Measurements from ENCODE around the gene NMNAT2. TPM values are rescaled to one million over a fixed set of nuclear protein-coding genes. Genes with fewer than 3 reads are reported as not detected.

The NMNAT2 gene
- polyA plus RNA-seq, 1 donor from 2014 or later: 43.8 TPM

DNA sequence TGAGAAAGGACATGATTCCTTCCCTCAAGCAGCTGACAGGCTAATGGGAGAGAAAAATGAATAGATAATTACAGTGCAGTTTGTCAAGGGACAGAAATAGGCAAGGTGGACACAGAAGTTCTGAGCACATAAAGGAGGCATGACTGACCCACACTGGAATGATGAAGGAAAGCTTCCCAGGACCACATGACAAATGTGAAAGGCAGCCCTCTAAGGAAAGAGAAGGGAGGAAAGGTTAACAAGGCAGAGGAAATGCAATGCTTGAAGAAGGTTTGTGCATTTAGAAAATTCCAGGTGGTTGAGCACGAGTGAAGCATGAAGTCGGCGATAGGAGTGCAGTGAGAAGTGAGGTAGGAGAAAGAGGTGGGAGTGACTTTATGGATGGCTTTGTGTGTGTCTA, 194.7 kb downstream of the NMNAT2 start:
- Histone ChIP-seq H2AFZ (ENCODE audit: low read depth, low read length) (no peak overlapping the region), H4K20me1 (ENCODE audit: insufficient read depth) (no peaks in the 10 kb centered on the region), H3K9me2 (ENCODE audit: insufficient read depth, low read length) (no peaks in the 10 kb centered on the region), H3K4me2 (ENCODE audit: low read length) (no peak overlapping the region), H3K27me3 (ENCODE audit: insufficient read depth, low read depth, low read length) (no peaks in the 10 kb centered on the region), H3K9me3 (ENCODE audit: low read length) (no peaks in the 10 kb centered on the region), H3K36me3 (ENCODE audit: insufficient read depth, low read length) (no peaks in the 10 kb centered on the region), H3K79me2 (replicated peaks; ENCODE audit: insufficient read depth, low read length) (no peaks in the 10 kb centered on the region), H3K27ac (ENCODE audit: low read length) (no peak overlapping the region), H3K4me3 (ENCODE audit: low read length) (no peak overlapping the region), H3K9ac (ENCODE audit: low read length) (no peak overlapping the region), H3F3A (ENCODE audit: insufficient read depth, low read length, poor library complexity, severe bottlenecking) (no peaks in the 10 kb centered on the region)
- TF ChIP-seq EP300 (conservative IDR thresholded peaks at IDR 0.05; ENCODE audit: poor library complexity, severe bottlenecking) (no peak), POLR2AphosphoS5 (IDR thresholded peaks at IDR 0.05) (no peak), REST (IDR thresholded peaks at IDR 0.05; ENCODE audit: borderline replicate concordance) (no peak), RAD21 (conservative IDR thresholded peaks at IDR 0.05) (no peak), SMC3 (conservative IDR thresholded peaks at IDR 0.05; ENCODE audit: poor library complexity) (no peak)

DNA sequence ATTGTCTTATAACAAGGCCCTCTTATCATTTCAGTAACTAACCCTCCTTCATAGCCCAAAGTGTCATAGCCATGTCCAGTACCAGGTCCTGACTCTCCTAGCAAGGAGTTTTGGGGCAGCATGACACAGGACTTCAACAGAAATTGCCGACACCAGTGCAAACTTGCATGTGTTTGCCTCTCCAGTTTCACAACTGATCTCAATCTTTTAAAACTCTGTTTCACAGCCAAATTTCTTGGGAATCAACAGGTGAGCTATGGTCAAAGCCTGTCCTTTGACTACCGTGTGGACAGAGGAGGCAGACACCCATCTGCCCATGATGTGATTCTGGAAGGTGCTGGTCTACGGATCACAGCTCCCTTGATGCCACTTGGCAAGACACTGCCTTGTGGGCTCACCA, 195.3 kb downstream of the NMNAT2 start:
- no peak overlapping the region for H3K4me3 ChIP-seq (ENCODE audit: low read length)
- no peak overlapping the region for H3K27ac ChIP-seq (ENCODE audit: low read length)
- no peaks in the 10 kb centered on the region for H3K9me3 ChIP-seq (ENCODE audit: low read length)
- no peak overlapping the region for H3K9ac ChIP-seq (ENCODE audit: low read length)
- TF ChIP-seq TAF1 (IDR thresholded peaks at IDR 0.05; ENCODE audit: low read depth): no peak
- no peak for TF ChIP-seq RAD21 (conservative IDR thresholded peaks at IDR 0.05)
- no peak for TF ChIP-seq REST (IDR thresholded peaks at IDR 0.05; ENCODE audit: borderline replicate concordance)
- no peak for TF ChIP-seq EP300 (conservative IDR thresholded peaks at IDR 0.05; ENCODE audit: poor library complexity, severe bottlenecking)
- TF ChIP-seq POLR2AphosphoS5 (IDR thresholded peaks at IDR 0.05): no peak
- TF ChIP-seq SMC3 (conservative IDR thresholded peaks at IDR 0.05; ENCODE audit: poor library complexity): no peak
- no peaks in the 10 kb centered on the region for H3K27me3 ChIP-seq (ENCODE audit: insufficient read depth, low read depth, low read length)
- H3K79me2 ChIP-seq (replicated peaks; ENCODE audit: insufficient read depth, low read length): no peaks in the 10 kb centered on the region
- no peaks in the 10 kb centered on the region for H3F3A ChIP-seq (ENCODE audit: insufficient read depth, low read length, poor library complexity, severe bottlenecking)
- H3K4me2 ChIP-seq (ENCODE audit: low read length): no peak overlapping the region
- H2AFZ ChIP-seq (ENCODE audit: low read depth, low read length): no peak overlapping the region
- H3K36me3 ChIP-seq (ENCODE audit: insufficient read depth, low read length): no peaks in the 10 kb centered on the region
- no peaks in the 10 kb centered on the region for H3K9me2 ChIP-seq (ENCODE audit: insufficient read depth, low read length)
- no peaks in the 10 kb centered on the region for H4K20me1 ChIP-seq (ENCODE audit: insufficient read depth)

- no peaks in the 10 kb centered on the region for H3K27me3 ChIP-seq (ENCODE audit: insufficient read depth, low read depth, low read length)
- H3F3A ChIP-seq (ENCODE audit: insufficient read depth, low read length, poor library complexity, severe bottlenecking): no peaks in the 10 kb centered on the region
- H4K20me1 ChIP-seq (ENCODE audit: insufficient read depth): no peaks in the 10 kb centered on the region
- no peak overlapping the region for H3K27ac ChIP-seq (ENCODE audit: low read length)
- no peaks in the 10 kb centered on the region for H3K36me3 ChIP-seq (ENCODE audit: insufficient read depth, low read length)
- no peaks in the 10 kb centered on the region for H3K79me2 ChIP-seq (replicated peaks; ENCODE audit: insufficient read depth, low read length)
- no peak for TF ChIP-seq MXI1 (conservative IDR thresholded peaks at IDR 0.05; ENCODE audit: poor library complexity, severe bottlenecking)
- no peak for TF ChIP-seq REST (IDR thresholded peaks at IDR 0.05; ENCODE audit: borderline replicate concordance)
- TF ChIP-seq RAD21 (conservative IDR thresholded peaks at IDR 0.05): no peak
- TF ChIP-seq POLR2AphosphoS5 (IDR thresholded peaks at IDR 0.05): no peak
- no peak for TF ChIP-seq SMC3 (conservative IDR thresholded peaks at IDR 0.05; ENCODE audit: poor library complexity)
- no peak for TF ChIP-seq EZH2 (IDR thresholded peaks at IDR 0.05; ENCODE audit: borderline replicate concordance, insufficient read depth, low read length, poor library complexity, severe bottlenecking)
- no peak for TF ChIP-seq EP300 (conservative IDR thresholded peaks at IDR 0.05; ENCODE audit: poor library complexity, severe bottlenecking)
- TF ChIP-seq TAF1 (IDR thresholded peaks at IDR 0.05; ENCODE audit: low read depth): no peak
- H3K9ac ChIP-seq (ENCODE audit: low read length): no peak overlapping the region
- no peak overlapping the region for H3K4me2 ChIP-seq (ENCODE audit: low read length)
- H3K4me3 ChIP-seq (ENCODE audit: low read length): no peak overlapping the region
- H2AFZ ChIP-seq (ENCODE audit: low read depth, low read length): no peak overlapping the region
- H3K9me3 ChIP-seq (ENCODE audit: low read length): no peaks in the 10 kb centered on the region
- H3K9me2 ChIP-seq (ENCODE audit: insufficient read depth, low read length): no peaks in the 10 kb centered on the region
Observed at GRCh38 chr1:183219616-183220009, 198.6 kb downstream of the NMNAT2 start.
